HepG2 (cell line): ENCODE data around the gene FSCN2. TPM values are rescaled to one million over a fixed set of nuclear protein-coding genes. Genes with fewer than 3 reads are reported as not detected.

Experiments
- HNRNPK ChIP-seq: fragments of 200-400 bp; formaldehyde crosslinking; IDR thresholded peaks from 2 replicates; pipeline ENCODE4 v1.6.1; 2018; ENCODE audit warnings: low read length, low read depth, moderate library complexity, mild to moderate bottlenecking; ENCODE audit not compliant: poor library complexity, severe bottlenecking
- IRX3 ChIP-seq: sonication (generic); formaldehyde crosslinking; IDR thresholded peaks from 2 replicates; pipeline ENCODE4 v1.8.1; 2023; ENCODE audit warnings: mild to moderate bottlenecking, low read depth, missing genetic modification reagents, borderline replicate concordance
- KAT8 ChIP-seq: IDR thresholded peaks from 2 replicates; pipeline ENCODE4 v1.6.1; 2016; ENCODE audit warnings: missing genetic modification reagents, missing compliant biosample characterization
- KDM5B ChIP-seq: sonication (generic); formaldehyde crosslinking; IDR thresholded peaks from 2 replicates; pipeline ENCODE4 v1.4.0; 2020; ENCODE audit warnings: missing genetic modification reagents, mild to moderate bottlenecking, borderline replicate concordance
- KLF9 ChIP-seq: IDR thresholded peaks from 2 replicates; pipeline ENCODE4 v1.6.1; 2016; ENCODE audit warnings: low read depth
- NFE2L2 ChIP-seq: fragments of 150-350 bp; IDR thresholded peaks from 2 replicates; pipeline ENCODE4 v1.6.1; 2014; ENCODE audit warnings: low read length
- NFIB ChIP-seq: sonication (generic); formaldehyde crosslinking; IDR thresholded peaks from 2 replicates; pipeline ENCODE4 v1.9.0; 2021; ENCODE audit warnings: missing genetic modification reagents, mild to moderate bottlenecking, borderline replicate concordance
- RCOR2 ChIP-seq: IDR thresholded peaks from 2 replicates; pipeline ENCODE4 v1.6.1; 2016; ENCODE audit warnings: missing biosample characterization, missing genetic modification reagents
- SIN3B ChIP-seq: fragments of 150-350 bp; IDR thresholded peaks from 2 replicates; pipeline ENCODE4 v1.6.1; 2014; ENCODE audit warnings: low read length
- TARDBP ChIP-seq: sonication (generic); formaldehyde crosslinking; IDR thresholded peaks from 2 replicates; pipeline ENCODE4 v1.8.0; 2022; ENCODE audit warnings: mild to moderate bottlenecking, missing genetic modification reagents
- TBX2 ChIP-seq: sonication (generic); formaldehyde crosslinking; IDR thresholded peaks from 2 replicates; pipeline ENCODE4 v1.5.0; 2020; ENCODE audit warnings: missing genetic modification reagents, mild to moderate bottlenecking, borderline replicate concordance
- XRCC5 ChIP-seq: fragments of 200-400 bp; formaldehyde crosslinking; optimal IDR thresholded peaks from 2 replicates; pipeline ENCODE3; 2017; ENCODE audit warnings: mild to moderate bottlenecking, low read length
- ZBTB1 ChIP-seq: sonication (generic); formaldehyde crosslinking; IDR thresholded peaks from 2 replicates; pipeline ENCODE4 v1.4.0; 2020; ENCODE audit warnings: missing genetic modification reagents, borderline replicate concordance
- ZBTB7A ChIP-seq: sonication (generic); formaldehyde crosslinking; IDR thresholded peaks from 2 replicates; pipeline ENCODE4 v1.8.0; 2022; ENCODE audit warnings: mild to moderate bottlenecking, missing genetic modification reagents
- ZIK1 ChIP-seq: sonication (generic); formaldehyde crosslinking; IDR thresholded peaks from 2 replicates; pipeline ENCODE4 v1.5.0; 2020; ENCODE audit warnings: mild to moderate bottlenecking, low read depth, missing genetic modification reagents, borderline replicate concordance
- ZNF749 ChIP-seq: sonication (generic); formaldehyde crosslinking; IDR thresholded peaks from 2 replicates; pipeline ENCODE4 v1.8.0; 2022; ENCODE audit warnings: mild to moderate bottlenecking, missing genetic modification reagents, moderate library complexity, borderline replicate concordance
- polyA plus RNA-seq, 8 experiments: library from polyadenylated mRNA; depleted of rRNA in 3 of 8; stranded (reverse) in 7 of 8; unstranded in 1 of 8; fragments of >200 nt; fragmentation: Illumina TruSeq in 4 of 8; extraction: Trizol in 4 of 8; gene quantifications; 2 replicates each; pipeline versions ENCODE4 v1.2.1 to v1.2.3, GENCODE V29; 2011 to 2016; ENCODE audit warnings: low read depth in 4 of 8, missing spikeins in 1 of 8, mixed read lengths in 1 of 8; ENCODE audit not compliant: insufficient read depth in 1 of 8
- total RNA-seq, 5 experiments: library from RNA; depleted of rRNA; stranded (reverse); fragments of >200 nt; fragmentation: Illumina TruSeq; extraction: Trizol; gene quantifications; 2 replicates each; pipeline ENCODE4 v1.2.3, GENCODE V29; 2016; ENCODE audit warnings: low read depth in 1 of 5
- TF ChIP-seq, protein P1 (sequence below): sonication (generic); formaldehyde crosslinking; IDR thresholded peaks from 2 replicates; pipeline ENCODE4 v1.9.0; 2022; ENCODE audit warnings: missing genetic modification reagents, mild to moderate bottlenecking, borderline replicate concordance
- TF ChIP-seq, protein P2 (sequence below): sonication (generic); formaldehyde crosslinking; IDR thresholded peaks from 2 replicates; pipeline ENCODE4 v1.4.0; 2020; ENCODE audit warnings: missing genetic modification reagents, borderline replicate concordance
- TF ChIP-seq, protein P3 (sequence below): sonication (generic); formaldehyde crosslinking; IDR thresholded peaks from 2 replicates; pipeline ENCODE4 v1.4.0; 2020; ENCODE audit warnings: mild to moderate bottlenecking, low read depth, missing genetic modification reagents
- TF ChIP-seq, protein P4 (sequence below): sonication (generic); formaldehyde crosslinking; IDR thresholded peaks from 2 replicates; pipeline ENCODE4 v1.8.0; 2022; ENCODE audit warnings: missing genetic modification reagents, low read depth, mild to moderate bottlenecking, borderline replicate concordance

The FSCN2 gene
- total and polyA plus RNA-seq, 2 of the 13 experiments (the other 11 are each of a cell fraction or from before 2014, with no cell fraction given) = 0.09 TPM; not detected in 1

DNA sequence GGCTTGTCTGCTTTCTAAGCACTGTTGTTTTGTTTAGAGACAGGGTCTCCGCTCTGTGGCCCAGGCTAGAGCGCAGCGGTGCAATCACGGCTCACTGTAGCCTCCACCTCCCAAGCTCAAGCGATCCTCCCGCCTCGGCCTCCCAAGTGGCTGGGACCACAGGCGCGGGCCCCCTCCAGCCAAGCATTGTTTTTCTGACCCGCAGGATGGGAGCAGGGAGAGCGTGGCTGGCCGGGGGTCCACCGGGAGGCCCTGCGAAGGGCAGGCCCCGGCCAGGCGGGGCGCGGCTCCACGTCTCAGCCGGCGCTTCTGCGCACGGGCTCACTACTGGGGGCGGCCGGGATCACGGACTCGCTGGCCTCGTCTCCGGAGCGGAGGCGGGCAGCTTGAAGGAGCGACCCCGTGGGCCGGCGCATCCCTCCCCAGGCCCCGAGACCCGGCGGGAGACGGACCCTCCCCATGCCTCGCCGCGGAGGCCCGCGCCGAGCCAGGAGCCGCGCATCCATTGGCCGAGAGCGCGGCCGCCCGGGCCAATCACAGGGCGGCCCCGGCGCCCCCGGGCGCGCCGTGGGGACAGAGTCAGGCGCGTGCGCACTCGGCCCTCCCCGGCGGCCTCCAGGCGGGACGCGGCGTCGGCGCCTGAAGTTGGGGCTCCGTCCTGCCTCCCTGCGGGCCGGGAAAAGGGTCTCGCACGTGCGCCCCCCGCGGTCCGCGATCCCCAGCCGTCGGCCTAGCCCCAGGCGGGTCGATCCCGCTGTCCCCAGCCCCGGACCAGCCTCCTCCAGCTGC lies 40.5 kb upstream of the FSCN2 start (continued):
- TF ChIP-seq, protein P1, sequence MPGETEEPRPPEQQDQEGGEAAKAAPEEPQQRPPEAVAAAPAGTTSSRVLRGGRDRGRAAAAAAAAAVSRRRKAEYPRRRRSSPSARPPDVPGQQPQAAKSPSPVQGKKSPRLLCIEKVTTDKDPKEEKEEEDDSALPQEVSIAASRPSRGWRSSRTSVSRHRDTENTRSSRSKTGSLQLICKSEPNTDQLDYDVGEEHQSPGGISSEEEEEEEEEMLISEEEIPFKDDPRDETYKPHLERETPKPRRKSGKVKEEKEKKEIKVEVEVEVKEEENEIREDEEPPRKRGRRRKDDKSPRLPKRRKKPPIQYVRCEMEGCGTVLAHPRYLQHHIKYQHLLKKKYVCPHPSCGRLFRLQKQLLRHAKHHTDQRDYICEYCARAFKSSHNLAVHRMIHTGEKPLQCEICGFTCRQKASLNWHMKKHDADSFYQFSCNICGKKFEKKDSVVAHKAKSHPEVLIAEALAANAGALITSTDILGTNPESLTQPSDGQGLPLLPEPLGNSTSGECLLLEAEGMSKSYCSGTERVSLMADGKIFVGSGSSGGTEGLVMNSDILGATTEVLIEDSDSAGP = peak; percentile 85
- TF ChIP-seq SIN3B (no peak), IRX3 (CRISPR knock-in tag) (peak; percentile 82; the same call in 1 of the 2 replicates), XRCC5 (peak; percentile 47), ZBTB1 (CRISPR knock-in tag) (no peak), KAT8 (peak; percentile 69; the same call in 1 of the 2 replicates), KLF9 (no peak), ZBTB7A (CRISPR knock-in tag) (peak; percentile 87; the same call in 1 of the 2 replicates), RCOR2 (CRISPR knock-in tag) (no peak), TBX2 (CRISPR knock-in tag) (peak; percentile 65), ZIK1 (CRISPR knock-in tag) (peak; percentile 49; the same call in 1 of the 2 replicates), NFE2L2 (no peak), HNRNPK (peak; percentile 23), NFIB (CRISPR knock-in tag) (no peak), KDM5B (CRISPR knock-in tag) (peak; percentile 94), TARDBP (CRISPR knock-in tag) (no peak), ZNF749 (CRISPR knock-in tag) (peak; percentile 78; the same call in 1 of the 2 replicates)
- TF ChIP-seq, protein P2, sequence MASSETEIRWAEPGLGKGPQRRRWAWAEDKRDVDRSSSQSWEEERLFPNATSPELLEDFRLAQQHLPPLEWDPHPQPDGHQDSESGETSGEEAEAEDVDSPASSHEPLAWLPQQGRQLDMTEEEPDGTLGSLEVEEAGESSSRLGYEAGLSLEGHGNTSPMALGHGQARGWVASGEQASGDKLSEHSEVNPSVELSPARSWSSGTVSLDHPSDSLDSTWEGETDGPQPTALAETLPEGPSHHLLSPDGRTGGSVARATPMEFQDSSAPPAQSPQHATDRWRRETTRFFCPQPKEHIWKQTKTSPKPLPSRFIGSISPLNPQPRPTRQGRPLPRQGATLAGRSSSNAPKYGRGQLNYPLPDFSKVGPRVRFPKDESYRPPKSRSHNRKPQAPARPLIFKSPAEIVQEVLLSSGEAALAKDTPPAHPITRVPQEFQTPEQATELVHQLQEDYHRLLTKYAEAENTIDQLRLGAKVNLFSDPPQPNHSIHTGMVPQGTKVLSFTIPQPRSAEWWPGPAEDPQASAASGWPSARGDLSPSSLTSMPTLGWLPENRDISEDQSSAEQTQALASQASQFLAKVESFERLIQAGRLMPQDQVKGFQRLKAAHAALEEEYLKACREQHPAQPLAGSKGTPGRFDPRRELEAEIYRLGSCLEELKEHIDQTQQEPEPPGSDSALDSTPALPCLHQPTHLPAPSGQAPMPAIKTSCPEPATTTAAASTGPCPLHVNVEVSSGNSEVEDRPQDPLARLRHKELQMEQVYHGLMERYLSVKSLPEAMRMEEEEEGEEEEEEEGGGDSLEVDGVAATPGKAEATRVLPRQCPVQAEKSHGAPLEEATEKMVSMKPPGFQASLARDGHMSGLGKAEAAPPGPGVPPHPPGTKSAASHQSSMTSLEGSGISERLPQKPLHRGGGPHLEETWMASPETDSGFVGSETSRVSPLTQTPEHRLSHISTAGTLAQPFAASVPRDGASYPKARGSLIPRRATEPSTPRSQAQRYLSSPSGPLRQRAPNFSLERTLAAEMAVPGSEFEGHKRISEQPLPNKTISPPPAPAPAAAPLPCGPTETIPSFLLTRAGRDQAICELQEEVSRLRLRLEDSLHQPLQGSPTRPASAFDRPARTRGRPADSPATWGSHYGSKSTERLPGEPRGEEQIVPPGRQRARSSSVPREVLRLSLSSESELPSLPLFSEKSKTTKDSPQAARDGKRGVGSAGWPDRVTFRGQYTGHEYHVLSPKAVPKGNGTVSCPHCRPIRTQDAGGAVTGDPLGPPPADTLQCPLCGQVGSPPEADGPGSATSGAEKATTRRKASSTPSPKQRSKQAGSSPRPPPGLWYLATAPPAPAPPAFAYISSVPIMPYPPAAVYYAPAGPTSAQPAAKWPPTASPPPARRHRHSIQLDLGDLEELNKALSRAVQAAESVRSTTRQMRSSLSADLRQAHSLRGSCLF (CRISPR knock-in tag) = no peak
- TF ChIP-seq, protein P3, sequence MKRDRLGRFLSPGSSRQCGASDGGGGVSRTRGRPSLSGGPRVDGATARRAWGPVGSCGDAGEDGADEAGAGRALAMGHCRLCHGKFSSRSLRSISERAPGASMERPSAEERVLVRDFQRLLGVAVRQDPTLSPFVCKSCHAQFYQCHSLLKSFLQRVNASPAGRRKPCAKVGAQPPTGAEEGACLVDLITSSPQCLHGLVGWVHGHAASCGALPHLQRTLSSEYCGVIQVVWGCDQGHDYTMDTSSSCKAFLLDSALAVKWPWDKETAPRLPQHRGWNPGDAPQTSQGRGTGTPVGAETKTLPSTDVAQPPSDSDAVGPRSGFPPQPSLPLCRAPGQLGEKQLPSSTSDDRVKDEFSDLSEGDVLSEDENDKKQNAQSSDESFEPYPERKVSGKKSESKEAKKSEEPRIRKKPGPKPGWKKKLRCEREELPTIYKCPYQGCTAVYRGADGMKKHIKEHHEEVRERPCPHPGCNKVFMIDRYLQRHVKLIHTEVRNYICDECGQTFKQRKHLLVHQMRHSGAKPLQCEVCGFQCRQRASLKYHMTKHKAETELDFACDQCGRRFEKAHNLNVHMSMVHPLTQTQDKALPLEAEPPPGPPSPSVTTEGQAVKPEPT (CRISPR knock-in tag) = peak; percentile 79
- TF ChIP-seq, protein P4, sequence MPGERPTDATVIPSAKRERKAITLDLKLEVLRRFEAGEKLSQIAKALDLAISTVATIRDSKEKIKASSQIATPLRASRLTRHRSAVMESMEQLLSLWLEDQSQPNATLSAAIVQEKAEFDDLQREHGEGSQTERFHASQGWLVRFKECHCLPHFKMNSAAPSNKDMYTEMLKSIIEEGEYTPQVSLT = no peak
